Measurements from ENCODE around the gene TPBGL. TPM values are rescaled to one million over a fixed set of nuclear protein-coding genes. Genes with fewer than 3 reads are reported as not detected.

The TPBGL gene
- total and polyA plus RNA-seq, 2 donors (not counting 1 experiment from before 2014, with no cell fraction given), result not detected

GRCh38 chr11:75292943-75293342 lies 52.4 kb downstream of the TPBGL start:
- Histone ChIP-seq H3K9me3 (ENCODE audit: control insufficient read depth, insufficient read depth, low read depth, low read length) (no peaks in the 10 kb centered on the region), H4K20me1 (ENCODE audit: control insufficient read depth, extremely low read depth, insufficient read depth, low read length) (no peaks in the 10 kb centered on the region), H3K4me1 (ENCODE audit: control insufficient read depth, extremely low read depth, insufficient read depth, low read length) (no peaks in the 10 kb centered on the region), H3K4me2 (ENCODE audit: extremely low read depth, insufficient read depth, low read length) (no peak overlapping the region), H3K27ac (ENCODE audit: insufficient read depth, low read length) (no peak overlapping the region), H3K27me3 (ENCODE audit: control insufficient read depth, insufficient read depth, low read length) (no peaks in the 10 kb centered on the region), H2AFZ (ENCODE audit: low read length) (no peak overlapping the region), H3K9ac (ENCODE audit: insufficient read depth, low read length) (no peak overlapping the region), H3K36me3 (ENCODE audit: control insufficient read depth, insufficient read depth, low read length) (no peaks in the 10 kb centered on the region), H3K79me2 (ENCODE audit: control insufficient read depth, insufficient read depth, low read length) (no peaks in the 10 kb centered on the region), H3K4me3 (replicated peaks in 1 of 4; ENCODE audit: control extremely low read depth in 1 of 4, insufficient read depth in 1 of 4, low read depth in 3 of 4, low read length in 4 of 4) (no peak overlapping the region)
- no peak for DNase-seq (ENCODE audit: low read depth in 2 of 2)
- TF ChIP-seq, protein P1, sequence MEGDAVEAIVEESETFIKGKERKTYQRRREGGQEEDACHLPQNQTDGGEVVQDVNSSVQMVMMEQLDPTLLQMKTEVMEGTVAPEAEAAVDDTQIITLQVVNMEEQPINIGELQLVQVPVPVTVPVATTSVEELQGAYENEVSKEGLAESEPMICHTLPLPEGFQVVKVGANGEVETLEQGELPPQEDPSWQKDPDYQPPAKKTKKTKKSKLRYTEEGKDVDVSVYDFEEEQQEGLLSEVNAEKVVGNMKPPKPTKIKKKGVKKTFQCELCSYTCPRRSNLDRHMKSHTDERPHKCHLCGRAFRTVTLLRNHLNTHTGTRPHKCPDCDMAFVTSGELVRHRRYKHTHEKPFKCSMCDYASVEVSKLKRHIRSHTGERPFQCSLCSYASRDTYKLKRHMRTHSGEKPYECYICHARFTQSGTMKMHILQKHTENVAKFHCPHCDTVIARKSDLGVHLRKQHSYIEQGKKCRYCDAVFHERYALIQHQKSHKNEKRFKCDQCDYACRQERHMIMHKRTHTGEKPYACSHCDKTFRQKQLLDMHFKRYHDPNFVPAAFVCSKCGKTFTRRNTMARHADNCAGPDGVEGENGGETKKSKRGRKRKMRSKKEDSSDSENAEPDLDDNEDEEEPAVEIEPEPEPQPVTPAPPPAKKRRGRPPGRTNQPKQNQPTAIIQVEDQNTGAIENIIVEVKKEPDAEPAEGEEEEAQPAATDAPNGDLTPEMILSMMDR (conservative IDR thresholded peaks at IDR 0.05 in 1 of 2, IDR thresholded peaks at IDR 0.05 in 1 of 2; ENCODE audit: low read depth in 1 of 2, low read length in 2 of 2), result no peak
- TF ChIP-seq EZH2 (IDR thresholded peaks at IDR 0.05; ENCODE audit: low read length, missing control alignments), result no peak

Other genes starting within 250 kb of the TPBGL start
- gene OR2AT4, start 143.9 kb upstream of the TPBGL start, total RNA-seq, result not detected in 2 replicates
- not detected in 2 replicates for gene OR2AT4, start 143.9 kb upstream of the TPBGL start, polyA plus RNA-seq
- under 0.01 TPM in 1 of 2 replicates, not detected in the other for gene SLCO2B1, start 89.7 kb upstream of the TPBGL start, total RNA-seq
- 0.09 TPM in 1 of 2 replicates, not detected in the other for gene SLCO2B1, start 89.7 kb upstream of the TPBGL start, polyA plus RNA-seq
- 4.3 and 6.2 TPM in 2 replicates for gene ARRB1, start 110.9 kb downstream of the TPBGL start, total RNA-seq
- gene ARRB1, start 110.9 kb downstream of the TPBGL start, polyA plus RNA-seq, result 9.8 and 18.9 TPM in 2 replicates
- gene RPS3, start 158.7 kb downstream of the TPBGL start, total RNA-seq, result 1,593 and 2,352 TPM in 2 replicates
- gene RPS3, start 158.7 kb downstream of the TPBGL start, polyA plus RNA-seq, result 3,359 and 3,446 TPM in 2 replicates
- 1.3 and 1.8 TPM in 2 replicates for gene KLHL35, start 192.4 kb downstream of the TPBGL start, total RNA-seq
- gene KLHL35, start 192.4 kb downstream of the TPBGL start, polyA plus RNA-seq, result 0.42 and 0.66 TPM in 2 replicates